GM23248 (cell line): Measurements from ENCODE around the gene SPOPL.

Source experiments
- EZH2 ChIP-seq: fragments of 200-600 bp; sonication (generic); IDR thresholded peaks from 2 replicates; pipeline ENCODE4 v1.6.1; 2018; ENCODE audit warnings: antibody characterized with exemption, mild to moderate bottlenecking; ENCODE audit not compliant: insufficient read depth, poor library complexity, severe bottlenecking
- EZH2phosphoT487 ChIP-seq: fragments of 200-600 bp; sonication (generic); IDR thresholded peaks from 2 replicates; pipeline ENCODE4 v1.6.1; 2018; ENCODE audit warnings: antibody characterized with exemption, moderate library complexity, mild to moderate bottlenecking, low read depth; ENCODE audit not compliant: insufficient read depth

DNA sequence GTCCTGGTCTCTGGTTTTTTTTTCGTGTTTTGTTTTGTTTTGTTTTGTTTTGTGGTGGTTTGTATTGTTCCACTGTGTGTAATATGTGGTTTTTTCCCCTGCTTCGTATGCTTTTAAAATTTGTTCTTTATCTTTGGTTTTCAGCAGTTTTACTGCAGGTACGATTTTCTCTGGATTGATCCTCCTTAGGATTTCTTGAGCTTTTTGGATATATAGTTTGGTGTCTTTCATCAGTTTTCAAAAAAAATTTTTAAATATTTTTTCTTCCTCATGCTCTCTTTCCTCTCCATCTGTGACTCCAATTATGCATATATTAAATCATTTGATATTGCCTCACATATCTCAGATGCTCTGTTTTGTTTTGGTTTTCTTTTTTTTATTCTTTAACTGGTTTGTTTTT lies 78.0 kb downstream of the SPOPL start:
- TF ChIP-seq EZH2 (no peak), EZH2phosphoT487 (no peak)
